HuH-7 (cell line): Measurements from ENCODE around the gene NR2C1.
"Not testable (repeated sequence)": the region's sequence is repeated elsewhere in the genome, so short reads cannot be mapped to it uniquely, and the experiment has no call there.

Experiments
- DNase-seq: peaks from one replicate; pipeline ENCODE4 v3.0.0; 2011; ENCODE audit warnings: low spot score

The NR2C1 gene

GRCh38 chr12:95002754-95003153, 70.7 kb downstream of the NR2C1 start:
- DNase-seq = no peak

- DNase-seq = no peak
These were observed 75.1 kb downstream of the NR2C1 start for GRCh38 chr12:94998326-94998725.

- no peak for DNase-seq
These were observed 75.7 kb downstream of the NR2C1 start for GRCh38 chr12:94997726-94998125.

GRCh38 chr12:94997061-94997460, 76.4 kb downstream of the NR2C1 start:
- no peak for DNase-seq

DNA sequence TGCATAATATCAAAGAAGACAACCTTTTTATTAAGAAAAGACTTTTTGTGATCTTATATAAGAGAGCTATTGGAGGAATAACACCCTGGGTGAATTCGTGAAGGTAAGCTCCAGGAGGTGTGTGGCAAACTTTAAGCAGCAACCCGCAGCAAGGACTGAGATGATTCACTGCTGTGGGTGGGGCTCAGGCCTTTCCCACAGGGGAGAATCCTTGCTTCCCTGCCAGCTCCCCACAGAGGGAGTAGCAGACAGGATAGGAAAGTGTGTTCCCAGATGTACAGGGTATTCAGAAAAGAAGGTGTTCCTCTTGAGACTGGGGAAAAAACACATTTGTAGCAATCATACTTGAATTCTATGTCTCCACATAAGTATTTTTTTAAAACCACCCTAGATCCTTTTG, 79.1 kb downstream of the NR2C1 start:
- no peak for DNase-seq

GRCh38 chr12:94993855-94994254, 79.6 kb downstream of the NR2C1 start:
- DNase-seq = not testable (repeated sequence)

DNA sequence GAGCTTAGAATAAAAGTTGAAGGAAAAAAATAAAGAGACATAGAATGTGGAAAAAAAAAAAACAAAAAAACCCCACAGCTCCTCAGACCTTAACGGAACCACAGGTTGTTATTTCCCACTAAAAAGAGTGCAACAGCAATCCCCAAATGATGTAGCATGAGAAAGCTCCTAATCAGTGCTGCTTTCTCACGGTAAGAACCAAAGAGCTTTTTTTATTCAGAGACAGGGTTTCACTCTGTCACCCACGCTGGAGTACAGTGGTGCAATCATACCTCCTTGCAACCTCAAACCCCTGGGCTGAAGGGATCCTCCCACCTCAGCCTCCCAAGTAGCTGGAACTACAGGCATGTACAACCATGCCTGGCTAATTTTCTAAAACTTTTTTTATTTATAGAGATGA, 83.2 kb downstream of the NR2C1 start:
- no peak for DNase-seq

DNA sequence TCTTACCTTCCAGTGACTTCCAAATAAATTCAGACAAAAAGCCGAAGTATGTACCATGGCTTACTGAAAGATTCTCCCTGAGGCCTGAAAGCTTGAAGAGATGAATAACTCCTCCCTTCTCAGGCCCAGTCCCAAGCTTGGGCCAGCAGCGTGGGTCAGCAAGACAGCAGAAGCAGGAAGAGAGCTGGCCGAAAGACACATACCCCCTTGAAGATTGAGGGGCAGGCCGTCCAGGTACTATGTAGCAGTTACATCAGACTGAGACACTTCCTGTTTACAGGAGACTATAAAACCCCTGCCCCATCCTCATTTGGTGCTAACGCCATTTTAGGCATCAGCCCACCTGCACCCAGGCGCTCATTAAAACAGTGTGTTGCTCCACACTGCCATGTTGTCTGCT, 84.9 kb downstream of the NR2C1 start:
- no peak for DNase-seq

- DNase-seq = no peak
These were observed 85.6 kb downstream of the NR2C1 start for GRCh38 chr12:94987801-94988200.

GRCh38 chr12:94987076-94987669, 86.2 kb downstream of the NR2C1 start:
- DNase-seq = no peak

GRCh38 chr12:94985099-94985498, 88.3 kb downstream of the NR2C1 start:
- DNase-seq = not testable (repeated sequence)

DNA sequence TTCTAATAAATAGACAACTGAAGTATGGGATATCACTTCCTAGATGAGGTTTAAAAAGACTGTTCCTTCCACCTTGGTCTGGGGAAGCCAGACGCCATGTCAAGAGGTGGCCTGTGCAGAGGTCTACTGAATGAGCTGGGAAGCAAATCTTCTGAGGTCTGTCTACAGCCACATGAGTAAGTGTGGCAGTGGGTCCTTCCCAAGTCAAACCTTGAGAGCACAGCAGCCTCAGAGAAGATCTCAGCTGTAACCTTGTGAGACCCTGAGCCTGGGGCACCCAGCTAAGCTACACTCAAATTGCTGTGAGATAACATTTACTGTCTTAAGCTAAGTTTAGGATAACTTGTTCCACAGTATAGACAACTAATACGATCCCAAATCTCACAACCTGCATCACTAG, 90.1 kb downstream of the NR2C1 start:
- no peak for DNase-seq

DNA sequence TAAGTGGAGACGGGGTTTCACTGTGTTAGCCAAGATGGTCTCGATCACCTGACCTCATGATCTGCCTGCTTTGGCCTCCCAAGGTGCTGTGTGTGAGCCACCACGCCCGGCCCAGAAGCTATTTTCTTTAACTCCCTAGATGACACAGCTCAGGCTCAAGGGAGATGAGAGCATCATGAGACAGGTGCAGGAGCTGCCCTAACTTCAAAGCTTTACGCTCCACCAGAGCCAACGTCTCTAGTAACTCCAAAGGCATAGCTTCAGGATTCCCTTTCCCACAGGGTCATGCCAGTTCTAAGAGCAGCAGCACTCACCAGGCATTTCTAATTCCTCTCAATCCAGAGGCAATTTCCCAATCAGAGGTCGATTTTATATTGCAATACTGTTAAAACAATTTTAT, 91.0 kb downstream of the NR2C1 start:
- no peak for DNase-seq

DNA sequence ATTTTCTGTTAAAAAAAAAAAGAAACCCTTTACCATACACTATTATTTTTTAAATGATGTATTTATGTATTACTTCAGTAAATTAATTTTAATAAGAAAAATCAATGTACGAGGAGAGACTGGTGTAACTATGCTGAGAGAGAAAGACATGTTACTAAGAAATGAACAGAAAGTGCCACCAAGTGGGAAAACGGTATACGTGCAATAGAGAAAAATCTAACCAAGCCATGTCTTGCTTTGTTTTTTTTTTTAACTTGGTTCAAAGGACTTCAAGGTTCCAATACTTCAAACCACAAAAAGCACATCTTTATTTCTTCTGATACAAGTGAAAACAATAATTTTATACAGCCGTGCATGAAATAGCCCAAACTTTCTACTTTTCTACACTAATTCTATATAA, 92.8 kb downstream of the NR2C1 start:
- no peak for DNase-seq

GRCh38 chr12:94979941-94980340, 93.5 kb downstream of the NR2C1 start:
- DNase-seq = no peak

DNA sequence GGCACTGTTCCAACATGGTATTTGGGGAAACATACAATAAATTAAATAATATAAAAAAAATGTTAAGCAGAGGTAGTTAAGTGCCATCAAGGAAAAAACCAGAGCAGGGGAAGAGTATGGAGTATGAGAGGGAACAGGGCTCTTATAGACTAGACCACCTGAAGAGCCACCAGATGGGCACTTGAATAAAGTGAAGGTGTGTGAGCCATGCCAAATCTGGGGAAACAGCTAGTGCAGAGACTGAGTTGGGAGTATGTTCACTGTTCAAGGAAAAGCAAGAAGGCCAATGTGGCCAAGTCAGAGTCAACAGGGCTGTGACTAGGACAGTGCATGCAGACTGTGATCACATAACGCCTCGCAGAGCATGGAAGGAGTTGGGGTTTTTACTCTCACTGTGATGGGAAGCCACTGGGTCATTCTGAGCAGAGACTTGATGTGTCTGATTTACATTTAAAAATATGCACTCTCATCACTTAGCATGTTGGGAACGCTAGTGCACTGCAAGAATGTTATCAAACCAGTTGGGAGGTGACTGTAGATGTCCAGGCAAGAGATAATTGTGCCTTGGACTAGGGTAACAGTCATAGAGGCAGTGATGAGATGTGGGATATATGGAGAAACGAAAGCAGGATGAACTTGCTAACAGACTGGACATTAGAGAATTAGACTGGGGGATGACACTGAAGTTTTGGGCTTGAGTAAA, 95.5 kb downstream of the NR2C1 start:
- no peak for DNase-seq

DNA sequence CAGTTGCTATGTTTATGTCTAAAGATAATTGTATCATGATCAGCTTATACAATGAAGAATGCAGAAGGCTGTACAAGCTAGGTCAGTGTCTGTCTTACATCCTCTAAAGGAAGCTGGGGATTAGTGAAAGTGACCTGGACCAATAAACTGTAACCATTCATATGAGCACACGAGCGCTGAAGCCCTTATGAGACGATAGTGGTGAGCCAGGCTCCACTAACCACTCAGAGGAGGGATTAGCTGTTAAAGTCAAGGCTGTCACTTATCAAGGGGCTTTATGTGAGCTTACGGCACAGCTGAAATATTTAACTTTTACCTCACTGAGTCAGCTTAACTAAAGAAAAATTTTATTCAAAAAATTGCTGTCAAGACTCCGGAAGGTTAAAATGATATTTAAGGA, 100.2 kb downstream of the NR2C1 start:
- DNase-seq = no peak

GRCh38 chr12:94972795-94973194, 100.6 kb downstream of the NR2C1 start:
- no peak for DNase-seq

GRCh38 chr12:94971923-94972322, 101.5 kb downstream of the NR2C1 start:
- no peak for DNase-seq

GRCh38 chr12:94970560-94970959, 102.9 kb downstream of the NR2C1 start:
- no peak for DNase-seq
